Right cardiac atrium (tissue), 5 donors: ENCODE measurements around the gene TIAM2. TPM values are rescaled to one million over a fixed set of nuclear protein-coding genes. Genes with fewer than 3 reads are reported as not detected.
"Not testable (repeated sequence)": the region's sequence is repeated elsewhere in the genome, so short reads cannot be mapped to it uniquely, and the experiment has no call there.

ENCODE experiments used
- ATAC-seq, 2 donors: fragments of 200-7000 bp; cut with Tn5 transposase; one replicate each; pipeline versions ENCODE4 v1.8.0 to v1.9.1; 2020; ENCODE audit warnings: moderate library complexity in 2 of 2, mild to moderate bottlenecking in 1 of 2
- DNase-seq, 3 donors: peaks; one replicate each; pipeline ENCODE4 v3.0.0-alpha.2; 2020
- H3K27ac ChIP-seq: one replicate; pipeline ENCODE4 v1.5.1; 2013; ENCODE audit warnings: mild to moderate bottlenecking, low read length, control low read depth, moderate library complexity
- H3K27me3 ChIP-seq: one replicate; pipeline ENCODE4 v1.6.1; 2013; ENCODE audit not compliant: control insufficient read depth, insufficient read depth
- H3K4me1 ChIP-seq: one replicate; pipeline ENCODE4 v1.6.1; 2013; ENCODE audit warnings: low read length; ENCODE audit not compliant: control insufficient read depth, insufficient read depth
- H3K4me3 ChIP-seq: one replicate; pipeline ENCODE4 v1.5.1; 2013; ENCODE audit warnings: low read length, control low read depth
- H3K9me3 ChIP-seq: one replicate; pipeline ENCODE4 v1.6.1; 2013; ENCODE audit warnings: low read length; ENCODE audit not compliant: control insufficient read depth
- WGBS: extraction: QIAGEN DNeasy Blood & Tissue Kit; methylation state at CpG from one replicate; pipeline ENCODE4 v1.1.7; 2013; 5-methylcytosine and 5-hydroxymethylcytosine counted together
- intact Hi-C, 4 donors: fragments of 100-400 bp; cut with DNase I; formaldehyde crosslinking; loops; one replicate each; pipeline versions ENCODE4 v1.11.0 to v1.14.0; 2022 to 2023
- polyA plus RNA-seq: library from polyadenylated mRNA; stranded (reverse); fragments of 200-250 nt; gene quantifications from one replicate; pipeline ENCODE4 v1.2.3, GENCODE V29; 2013
- total RNA-seq, 4 donors: library from RNA; stranded (reverse); fragmentation: NEBNext Ultra II Directional; extraction: Animal tissue kit (Norgen Biotek cat#: 25700); gene quantifications; one replicate each; pipeline ENCODE4 v1.2.1, GENCODE V29; 2021
- donor health status: healthy with polysubstance abuse.
- donor health status: DM: no; HTN: yes; CAD: no.
- donor health status: DM: no; HTN: no; CAD: no.
- donor health status: DM: no; HTN: yes; CAD: no; lungs with severe emphysema.
- donor health status: DM: yes; HTN: yes; CAD: no.

The TIAM2 gene
- total and polyA plus RNA-seq, 5 donors, result 6.6 to 13.9 (median 11.8) TPM

GRCh38 chr6:155212616-155213380 is 217.7 kb downstream of the TIAM2 start:
- Histone ChIP-seq H3K4me3 (no peak overlapping the region), H3K27ac (no peak overlapping the region), H3K4me1 (no peaks in the 10 kb centered on the region), H3K27me3 (no peaks in the 10 kb centered on the region), H3K9me3 (no peaks in the 10 kb centered on the region)
- 95% methylated on average over 16 of the region's 16 CpGs for WGBS
- ATAC-seq, result no peak
- intact Hi-C loops, result no loop called here
- no peak for DNase-seq

GRCh38 chr6:155213611-155214372 is 218.7 kb downstream of the TIAM2 start:
- no peak overlapping the region for H3K4me3 ChIP-seq
- no peak overlapping the region for H3K27ac ChIP-seq
- 87% methylated on average over 23 of the region's 23 CpGs for WGBS
- H3K4me1 ChIP-seq, result no peaks in the 10 kb centered on the region
- intact Hi-C loops, result no loop called here
- no peaks in the 10 kb centered on the region for H3K9me3 ChIP-seq
- DNase-seq (peak in 1 of 3 donors; percentile 25), ATAC-seq (peak in 1 of 2 donors; percentile 83)
- no peaks in the 10 kb centered on the region for H3K27me3 ChIP-seq

- intact Hi-C loops, result no loop called here
- no peaks in the 10 kb centered on the region for H3K27me3 ChIP-seq
- no peaks in the 10 kb centered on the region for H3K4me1 ChIP-seq
- no peak overlapping the region for H3K4me3 ChIP-seq
- no peaks in the 10 kb centered on the region for H3K9me3 ChIP-seq
- DNase-seq, result no peak
- no peak for ATAC-seq
- 86% methylated on average over 4 of the region's 4 CpGs for WGBS
- H3K27ac ChIP-seq, result no peak overlapping the region
These were observed 220.8 kb downstream of the TIAM2 start for GRCh38 chr6:155215906-155216305.

- no peak for ATAC-seq
- H3K27me3 ChIP-seq, result no peaks in the 10 kb centered on the region
- H3K9me3 ChIP-seq, result no peaks in the 10 kb centered on the region
- no peak for DNase-seq
- H3K4me3 ChIP-seq, result no peak overlapping the region
- H3K4me1 ChIP-seq, result no peaks in the 10 kb centered on the region
- no peak overlapping the region for H3K27ac ChIP-seq
- intact Hi-C loops, result no loop called here
- whole genome bisulfite sequencing, result 61% methylated on average over 11 of the region's 11 CpGs
These were observed 221.4 kb downstream of the TIAM2 start for GRCh38 chr6:155216312-155217046.

- H3K9me3 ChIP-seq, H3K27me3 ChIP-seq, H3K27ac ChIP-seq, H3K4me1 ChIP-seq, ATAC-seq, DNase-seq, intact Hi-C loops, H3K4me3 ChIP-seq: not testable (repeated sequence)
- WGBS, result 93% methylated on average over 20 of the region's 20 CpGs
These were observed 223.6 kb downstream of the TIAM2 start for GRCh38 chr6:155218711-155219110.

- intact Hi-C loops, result no loop called here
- ATAC-seq, result no peak
- H3K27ac ChIP-seq, result no peak overlapping the region
- H3K4me1 ChIP-seq, result no peaks in the 10 kb centered on the region
- H3K4me3 ChIP-seq, result no peak overlapping the region
- no peaks in the 10 kb centered on the region for H3K27me3 ChIP-seq
- 85% methylated on average over 7 of the region's 7 CpGs for WGBS
- no peaks in the 10 kb centered on the region for H3K9me3 ChIP-seq
- no peak for DNase-seq
These were observed 224.2 kb downstream of the TIAM2 start for GRCh38 chr6:155219299-155219698.

GRCh38 chr6:155219858-155220301 is 224.8 kb downstream of the TIAM2 start:
- no peaks in the 10 kb centered on the region for H3K4me1 ChIP-seq
- H3K27ac ChIP-seq, result no peak overlapping the region
- peak; percentile 19 to 31 for ATAC-seq
- no peaks in the 10 kb centered on the region for H3K9me3 ChIP-seq
- peak in 1 of 3 donors; percentile 30 for DNase-seq
- no peaks in the 10 kb centered on the region for H3K27me3 ChIP-seq
- intact Hi-C loops, result no loop called here
- H3K4me3 ChIP-seq, result no peak overlapping the region
- WGBS, result 72% methylated on average over 5 of the region's 5 CpGs

GRCh38 chr6:155221086-155221485 is 226.0 kb downstream of the TIAM2 start:
- intact Hi-C loops, result no loop called here
- WGBS, result 81% methylated on average over 4 of the region's 4 CpGs

GRCh38 chr6:155222506-155222905 is 227.4 kb downstream of the TIAM2 start:
- no peak overlapping the region for H3K4me3 ChIP-seq
- no peaks in the 10 kb centered on the region for H3K27me3 ChIP-seq
- H3K4me1 ChIP-seq, result no peaks in the 10 kb centered on the region
- ATAC-seq (no peak), DNase-seq (no peak)
- 93% methylated on average over 4 of the region's 4 CpGs for WGBS
- no peak overlapping the region for H3K27ac ChIP-seq
- no peaks in the 10 kb centered on the region for H3K9me3 ChIP-seq
- intact Hi-C loops, result no loop called here

More at GRCh38 chr6:155221086-155221485, 226.0 kb downstream of the TIAM2 start:
- Histone ChIP-seq H3K27ac (no peak overlapping the region), H3K4me3 (no peak overlapping the region), H3K4me1 (no peaks in the 10 kb centered on the region), H3K9me3 (no peaks in the 10 kb centered on the region), H3K27me3 (no peaks in the 10 kb centered on the region)
- ATAC-seq (no peak), DNase-seq (no peak)

GRCh38 chr6:155223646-155224451 is 228.7 kb downstream of the TIAM2 start:
- H3K27ac ChIP-seq, result no peak overlapping the region
- DNase-seq, result no peak
- H3K27me3 ChIP-seq, result no peaks in the 10 kb centered on the region
- no peak for ATAC-seq
- no peak overlapping the region for H3K4me3 ChIP-seq
- intact Hi-C loops, result no loop called here
- no peaks in the 10 kb centered on the region for H3K9me3 ChIP-seq
- 81% methylated on average over 12 of the region's 12 CpGs for WGBS
- no peaks in the 10 kb centered on the region for H3K4me1 ChIP-seq
